Ovary (tissue), 1 donor: ENCODE data around the gene ST3GAL6.

Experiments
- EP300 ChIP-seq: sonication (generic); formaldehyde crosslinking; IDR thresholded peaks from one replicate; pipeline ENCODE4 v1.6.1; 2017; ENCODE audit warnings: antibody characterized with exemption
- POLR2A ChIP-seq: fragments of 450-650 bp; IDR thresholded peaks from one replicate; pipeline ENCODE4 v1.6.1; 2017; ENCODE audit warnings: antibody characterized with exemption, mild to moderate bottlenecking, moderate library complexity

- TF ChIP-seq POLR2A, result no peak
- no peak for TF ChIP-seq EP300
These were observed 35.7 kb downstream of the ST3GAL6 start for GRCh38 chr3:98798820-98799219.
